ENCODE data around the gene TMCC1.
"Not testable (repeated sequence)": the region's sequence is repeated elsewhere in the genome, so short reads cannot be mapped to it uniquely, and the experiment has no call there.

Gene TMCC1

DNA sequence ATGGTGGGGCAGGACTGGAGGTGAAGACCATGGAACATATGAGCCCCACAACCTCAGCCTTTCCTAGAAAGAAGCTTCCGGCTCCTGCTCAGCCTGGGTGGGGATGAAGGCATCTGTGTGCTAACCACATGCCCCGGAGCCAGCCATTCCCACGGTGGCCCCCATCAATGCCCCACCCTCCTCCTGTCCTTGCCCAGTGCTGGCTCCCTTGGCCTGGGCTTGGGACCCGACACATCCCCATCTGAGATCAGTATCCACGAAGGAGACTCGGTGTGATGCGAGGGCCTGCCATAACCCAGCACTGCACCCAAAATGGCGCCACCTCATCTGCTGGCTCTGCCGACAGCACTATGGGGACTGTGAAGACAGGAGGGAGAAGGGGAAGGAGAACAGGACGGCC lies 270.6 kb downstream of the TMCC1 start:
- no peak for DNase-seq (ENCODE audit: low read depth in 3 of 3)

DNA sequence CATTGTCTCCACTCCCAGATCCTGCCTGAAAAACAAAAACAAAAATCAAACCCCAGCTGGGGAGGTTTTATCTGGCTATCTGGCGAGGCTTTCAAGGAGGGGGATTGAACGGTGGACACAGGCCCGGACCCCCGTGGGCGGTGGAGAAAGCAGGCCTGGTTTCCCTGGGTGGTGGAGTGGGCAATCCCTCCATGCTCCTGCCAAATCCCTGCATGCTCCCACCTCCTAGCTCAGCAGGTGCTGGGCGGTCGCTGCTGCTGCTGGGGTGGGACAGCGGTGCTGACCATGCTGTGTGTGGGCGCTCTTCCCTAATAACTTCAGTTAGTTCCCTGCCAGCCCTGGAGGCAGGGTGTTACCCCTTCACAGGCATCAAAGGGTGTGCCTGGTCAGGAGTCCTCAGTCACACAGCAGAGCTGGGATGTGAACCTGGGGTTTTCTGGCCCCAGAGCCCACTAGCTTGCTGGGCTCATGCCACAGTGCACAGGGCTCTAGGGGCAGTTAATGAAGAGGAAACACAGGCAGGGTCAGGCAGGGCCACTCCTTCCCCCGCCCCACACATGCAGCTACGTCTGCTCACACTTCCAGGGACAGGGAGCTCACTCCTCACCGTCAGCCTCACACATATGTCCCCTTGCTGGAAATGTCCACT lies 271.2 kb downstream of the TMCC1 start:
- DNase-seq (ENCODE audit: low read depth in 3 of 3), result no peak

DNA sequence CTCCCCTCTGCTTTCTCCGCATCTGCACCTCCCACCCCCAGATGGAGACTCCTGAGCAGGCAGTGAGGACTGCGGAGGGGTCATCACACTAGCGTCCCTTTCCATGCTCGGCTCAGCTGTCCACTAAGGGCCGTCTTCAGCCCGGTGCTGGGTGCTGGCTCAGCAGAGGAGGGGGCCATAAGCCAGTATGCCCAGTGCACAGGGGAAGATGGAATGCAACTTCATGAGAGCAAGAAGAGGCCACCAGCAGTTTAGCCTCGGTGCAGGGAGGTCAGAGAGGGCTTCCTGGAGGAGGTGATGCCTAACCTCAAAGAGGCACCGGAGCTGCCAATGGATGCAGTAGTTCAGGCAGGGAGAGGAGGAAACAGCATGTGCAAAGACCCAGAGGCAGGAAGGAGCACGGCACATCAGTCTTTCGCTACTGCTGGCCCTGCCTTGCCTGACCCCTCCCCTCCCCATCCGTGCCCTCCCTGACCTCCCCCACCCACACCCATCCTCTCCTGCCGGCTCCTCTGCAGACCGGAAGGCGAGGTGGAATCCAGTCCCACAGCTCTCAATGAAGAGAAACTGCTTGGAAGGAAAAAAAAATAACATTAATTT lies 271.8 kb downstream of the TMCC1 start:
- no peak for DNase-seq (ENCODE audit: low read depth in 3 of 3)

DNA sequence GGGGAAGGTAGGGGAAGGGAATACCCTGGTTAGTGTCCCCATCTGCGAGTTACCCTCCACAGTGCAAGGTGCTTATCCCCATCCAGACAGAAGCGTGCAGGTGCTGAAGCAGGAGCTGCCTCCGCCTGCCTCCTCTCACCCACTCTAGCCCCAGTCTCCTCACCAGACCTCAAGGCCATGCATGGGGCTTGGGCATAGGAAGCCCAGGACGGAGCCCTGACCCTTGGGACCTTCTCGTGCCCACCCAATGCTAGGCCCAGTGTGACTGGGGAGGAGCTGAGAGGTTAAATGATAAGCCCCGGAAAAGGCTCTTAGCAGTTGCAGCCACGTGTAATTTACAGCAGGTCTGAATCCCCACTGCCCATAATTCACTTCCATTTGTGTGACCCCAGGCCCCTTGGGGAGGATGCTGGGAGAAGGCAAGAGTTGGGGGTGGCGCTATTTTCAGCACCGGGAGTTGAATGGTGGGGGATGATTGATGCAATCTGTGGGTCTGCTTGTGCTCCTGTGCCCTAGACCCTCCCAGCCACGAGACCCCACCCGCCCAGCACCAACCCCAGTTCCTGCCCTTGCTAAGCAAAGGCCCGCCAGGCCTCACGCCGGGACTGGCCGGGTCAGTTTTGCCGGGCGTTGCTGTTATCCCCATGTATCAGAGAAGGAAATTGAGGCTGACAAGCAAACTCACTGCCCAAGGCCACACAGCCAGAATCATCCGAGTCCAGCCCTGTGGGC lies 272.5 kb downstream of the TMCC1 start:
- DNase-seq (ENCODE audit: low read depth in 3 of 3), result no peak

DNA sequence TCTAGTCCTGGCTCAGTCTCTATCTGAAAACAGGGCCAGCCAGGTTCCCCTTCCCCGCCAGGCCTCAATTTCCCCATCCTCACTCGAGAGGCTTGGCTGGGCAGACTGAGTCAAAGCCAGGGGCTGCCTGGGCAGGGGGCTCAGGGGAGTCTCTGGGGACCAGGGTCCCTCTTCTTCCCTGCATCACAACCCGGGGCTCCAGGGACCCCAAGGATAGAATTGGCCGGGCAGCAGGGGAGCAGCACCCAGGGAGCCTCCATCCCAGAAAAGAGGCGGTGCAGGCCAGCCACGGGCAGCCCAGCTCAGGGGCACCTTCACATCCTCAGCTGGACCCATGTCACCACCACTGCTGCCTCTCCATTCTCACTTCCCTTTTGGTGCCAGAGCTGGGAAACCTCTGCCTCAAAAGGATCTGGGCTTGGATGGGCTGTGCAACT lies 273.8 kb downstream of the TMCC1 start:
- no peak for DNase-seq (ENCODE audit: low read depth in 3 of 3)

DNA sequence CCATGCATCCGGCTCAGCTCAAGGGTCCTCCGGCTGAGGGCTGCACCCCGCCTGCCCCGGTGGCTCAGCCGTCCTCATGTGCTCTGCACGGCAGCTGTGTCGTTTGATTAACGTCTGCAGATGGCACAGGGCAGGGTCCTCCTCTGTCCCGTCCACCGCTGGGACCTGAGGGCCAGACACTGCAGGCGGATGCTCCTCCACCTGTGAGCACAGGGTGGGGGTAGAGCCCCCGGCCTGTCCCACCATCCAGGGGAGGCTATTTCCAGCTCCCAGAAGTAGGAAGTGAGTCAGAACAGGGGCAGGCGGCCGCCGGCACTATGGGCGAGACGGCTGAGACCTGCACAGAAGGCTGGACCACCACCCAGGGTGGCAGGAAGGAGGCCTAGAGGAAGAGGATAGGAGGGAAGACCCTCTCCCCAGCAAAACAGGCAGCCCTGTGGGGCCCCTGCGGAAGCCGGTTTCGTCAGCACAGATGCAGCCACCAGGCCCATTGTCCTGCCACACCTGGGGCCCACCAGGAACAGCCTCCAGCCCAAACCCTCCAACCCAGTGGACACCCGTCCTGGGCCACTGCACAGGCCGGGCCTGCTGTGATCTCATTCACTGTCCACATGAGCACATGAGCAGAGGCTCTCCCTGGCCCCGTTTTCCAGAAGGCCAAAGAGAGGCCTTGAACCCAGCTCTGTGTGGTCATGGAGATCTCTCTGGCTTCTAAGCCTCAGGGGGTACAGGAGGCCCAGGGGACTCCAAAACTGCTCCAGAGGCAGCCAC lies 274.4 kb downstream of the TMCC1 start:
- DNase-seq (ENCODE audit: low read depth in 3 of 3), result no peak

DNA sequence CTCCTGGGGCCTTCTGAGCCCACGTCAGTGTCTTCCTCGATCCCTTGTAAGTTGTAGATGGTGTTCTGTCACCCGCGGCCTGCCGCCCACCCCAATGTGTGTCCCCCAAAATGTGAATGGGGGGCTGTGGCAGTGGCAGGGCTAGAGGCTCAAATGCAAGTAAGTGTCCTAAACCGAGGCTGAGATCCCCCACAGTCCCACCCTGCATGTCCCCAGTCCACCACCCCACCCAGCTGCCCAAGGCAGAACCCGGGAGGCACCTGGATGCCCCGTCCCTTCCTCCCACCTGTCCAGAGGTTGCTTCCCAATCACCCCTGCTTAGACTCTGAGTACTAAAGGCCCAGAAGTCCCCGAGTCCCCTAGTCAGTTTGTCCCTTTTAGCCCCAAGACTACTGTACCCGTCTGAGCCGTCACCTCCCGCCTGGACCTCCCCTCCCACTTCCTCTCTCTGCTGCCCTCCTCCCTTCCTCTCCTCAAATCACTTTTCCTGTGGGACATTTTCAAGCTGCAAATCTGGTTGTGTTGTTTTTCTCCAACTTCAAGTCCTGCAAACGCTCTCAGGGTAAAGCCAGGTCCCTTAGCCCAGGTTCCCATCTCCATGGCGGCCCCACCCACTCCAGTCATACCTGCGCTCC lies 275.2 kb downstream of the TMCC1 start:
- no peak for DNase-seq (ENCODE audit: low read depth in 3 of 3)

DNA sequence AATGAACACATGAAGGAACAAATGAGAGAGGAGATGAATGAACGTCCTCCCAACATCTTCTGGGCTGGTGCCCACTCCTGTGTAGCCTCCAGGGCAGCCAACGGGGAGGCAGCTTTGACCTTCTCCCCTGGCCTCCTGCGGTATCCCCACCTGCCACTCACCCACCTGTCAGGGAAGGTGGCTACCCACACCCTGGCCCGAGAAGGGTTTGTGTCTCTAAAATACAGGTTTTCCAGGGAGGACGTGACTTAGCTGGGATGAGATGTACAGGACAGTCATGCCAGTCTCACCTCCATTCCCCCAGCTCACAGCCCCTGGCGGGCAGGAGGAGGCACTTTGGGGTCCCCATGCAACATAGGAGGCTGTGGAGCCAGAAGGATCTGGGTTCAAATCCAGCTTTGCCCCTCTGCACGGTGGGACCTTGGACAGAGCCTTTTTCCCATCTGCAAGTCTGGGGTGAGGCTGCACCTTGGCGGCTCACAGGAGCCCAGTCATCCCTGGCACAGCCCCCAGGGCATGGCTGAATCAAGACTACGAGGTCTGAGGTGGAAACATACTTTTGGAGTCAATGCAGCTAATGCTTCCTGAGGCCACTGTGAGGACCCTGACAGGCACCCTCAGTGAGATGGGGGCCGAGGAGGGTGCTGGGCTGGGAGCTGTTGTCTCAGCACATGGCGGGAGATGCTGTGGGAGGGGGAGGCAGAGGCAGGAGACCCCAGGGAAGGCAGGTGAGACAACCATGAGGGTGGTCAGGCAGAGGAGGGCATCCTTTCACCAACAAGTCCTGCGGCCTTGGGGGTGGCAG lies 275.9 kb downstream of the TMCC1 start:
- DNase-seq (ENCODE audit: low read depth in 3 of 3), result no peak

DNA sequence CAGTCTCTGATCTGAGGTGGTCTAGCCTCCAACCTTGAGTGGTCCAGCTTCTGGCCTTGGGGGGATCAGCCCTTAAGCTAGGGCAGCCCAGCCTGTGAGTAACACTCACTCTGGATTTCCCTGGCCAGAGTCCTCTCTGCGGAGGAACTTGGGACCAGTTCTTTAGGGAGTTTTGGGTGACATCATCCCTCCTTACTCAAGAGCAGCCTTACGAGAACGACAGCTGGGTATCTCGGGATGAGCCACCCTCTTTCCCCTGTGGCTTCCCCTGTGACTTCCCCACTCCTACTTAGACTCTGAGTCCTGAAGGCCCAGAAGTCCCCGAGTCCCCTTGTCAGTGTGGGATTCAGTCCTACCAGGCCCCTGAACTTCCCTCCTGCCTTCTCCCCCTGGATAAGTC lies 276.8 kb downstream of the TMCC1 start:
- no peak for DNase-seq (ENCODE audit: low read depth in 3 of 3)

DNA sequence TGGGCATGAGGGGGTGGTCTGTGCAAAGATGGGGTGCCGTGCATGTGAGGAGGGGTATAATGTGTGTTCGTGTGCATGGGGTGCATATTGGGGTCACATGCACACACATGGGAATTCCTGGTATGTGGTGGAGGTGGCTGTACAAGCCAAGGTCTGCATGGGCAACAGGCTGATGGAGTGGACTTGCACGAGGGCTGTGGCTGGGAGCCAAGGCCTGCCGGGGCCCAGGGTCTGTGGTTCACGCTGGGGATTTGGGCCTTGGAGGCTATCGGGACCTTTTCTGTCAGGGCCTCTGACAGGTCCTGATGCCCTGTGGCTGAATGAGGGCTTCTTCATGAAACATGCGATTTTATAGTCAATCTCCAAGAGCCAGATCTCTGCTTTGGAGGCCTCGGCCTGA lies 277.2 kb downstream of the TMCC1 start:
- no peak for DNase-seq (ENCODE audit: low read depth in 3 of 3)

DNA sequence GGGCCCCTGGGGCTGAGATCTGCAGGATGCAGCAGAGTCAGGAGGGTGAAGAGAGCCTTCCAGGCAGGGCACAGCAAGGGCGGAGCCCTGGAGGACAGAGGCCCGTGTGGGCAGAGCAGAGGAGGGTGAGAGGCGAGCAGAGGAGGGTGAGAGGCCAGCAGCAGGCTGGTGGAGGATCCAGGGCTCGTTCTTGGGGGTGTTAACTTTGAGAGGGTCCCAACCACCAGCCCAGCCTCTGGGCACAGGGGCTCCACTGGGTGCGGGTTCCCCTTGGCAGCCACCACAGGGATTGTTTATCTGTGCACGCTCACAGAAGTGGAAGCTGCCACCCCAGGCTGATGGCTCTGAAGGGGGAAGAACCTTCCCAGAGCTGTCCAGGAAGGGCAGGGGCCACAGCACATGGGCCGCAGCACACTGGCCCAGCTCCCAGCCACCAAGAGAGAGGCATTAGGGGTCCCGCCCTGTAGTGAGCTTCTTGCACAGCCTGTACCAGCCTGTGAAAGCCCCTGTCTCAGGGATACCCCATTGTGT lies 277.7 kb downstream of the TMCC1 start:
- no peak for DNase-seq (ENCODE audit: low read depth in 3 of 3)

DNA sequence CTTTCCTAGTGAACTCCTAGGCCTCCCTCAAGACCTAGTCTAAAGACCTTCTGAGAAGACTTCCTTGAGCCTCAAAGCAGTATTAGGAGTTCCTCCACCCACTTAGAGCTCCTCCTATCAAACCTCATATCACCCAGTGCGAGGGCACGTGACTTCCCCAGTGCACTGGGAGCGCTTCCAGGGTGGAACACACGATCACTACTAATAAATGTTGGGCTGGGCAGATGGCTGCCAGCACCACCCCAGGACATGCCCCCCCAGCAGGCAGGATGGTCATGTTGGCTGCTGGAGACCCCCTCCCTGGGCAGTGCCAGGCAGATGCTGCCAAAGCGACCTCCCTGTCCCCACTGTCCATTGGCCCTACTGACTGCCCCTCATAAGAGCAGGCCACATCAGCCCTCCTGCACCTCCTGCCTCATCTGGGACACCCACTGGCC lies 278.6 kb downstream of the TMCC1 start:
- no peak for DNase-seq (ENCODE audit: low read depth in 3 of 3)

DNA sequence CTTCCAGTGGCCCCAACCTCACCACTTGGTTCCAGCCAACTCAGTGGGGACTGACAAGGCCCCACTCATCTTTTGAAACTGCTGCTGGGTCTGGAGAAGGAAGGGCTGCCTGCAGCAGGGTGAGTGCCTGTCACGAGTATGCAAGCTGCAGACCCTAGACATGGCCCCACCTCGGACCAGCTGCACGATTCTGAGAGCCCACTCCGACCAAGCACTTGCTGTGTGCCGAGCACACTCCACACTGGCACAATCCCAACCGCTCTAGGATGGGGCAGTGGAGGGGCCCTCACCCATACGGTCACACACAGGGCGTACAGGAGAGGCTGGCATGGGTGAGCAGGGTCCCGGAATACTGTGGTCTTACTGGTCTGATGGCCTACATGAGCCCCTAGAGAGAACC lies 279.1 kb downstream of the TMCC1 start:
- no peak for DNase-seq (ENCODE audit: low read depth in 3 of 3)

DNA sequence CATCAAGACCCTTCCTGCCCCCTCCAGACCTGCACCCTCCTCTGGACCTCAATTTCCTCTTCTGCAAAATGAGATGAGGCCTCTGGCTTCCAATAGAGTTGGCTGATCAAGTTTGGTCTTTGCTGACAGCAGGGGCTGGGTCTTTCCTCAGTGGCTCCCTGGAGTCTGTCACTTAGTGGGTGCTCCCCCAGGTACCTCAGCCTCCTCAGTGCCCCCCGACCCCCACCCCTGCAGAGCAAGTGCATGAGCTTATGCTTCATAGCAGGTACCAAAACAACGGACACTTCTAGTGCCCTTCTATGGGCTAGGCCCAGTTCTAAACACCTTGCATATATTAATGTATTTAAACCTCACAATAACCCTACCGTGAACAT lies 280.2 kb downstream of the TMCC1 start:
- DNase-seq (ENCODE audit: low read depth in 3 of 3), result no peak

DNA sequence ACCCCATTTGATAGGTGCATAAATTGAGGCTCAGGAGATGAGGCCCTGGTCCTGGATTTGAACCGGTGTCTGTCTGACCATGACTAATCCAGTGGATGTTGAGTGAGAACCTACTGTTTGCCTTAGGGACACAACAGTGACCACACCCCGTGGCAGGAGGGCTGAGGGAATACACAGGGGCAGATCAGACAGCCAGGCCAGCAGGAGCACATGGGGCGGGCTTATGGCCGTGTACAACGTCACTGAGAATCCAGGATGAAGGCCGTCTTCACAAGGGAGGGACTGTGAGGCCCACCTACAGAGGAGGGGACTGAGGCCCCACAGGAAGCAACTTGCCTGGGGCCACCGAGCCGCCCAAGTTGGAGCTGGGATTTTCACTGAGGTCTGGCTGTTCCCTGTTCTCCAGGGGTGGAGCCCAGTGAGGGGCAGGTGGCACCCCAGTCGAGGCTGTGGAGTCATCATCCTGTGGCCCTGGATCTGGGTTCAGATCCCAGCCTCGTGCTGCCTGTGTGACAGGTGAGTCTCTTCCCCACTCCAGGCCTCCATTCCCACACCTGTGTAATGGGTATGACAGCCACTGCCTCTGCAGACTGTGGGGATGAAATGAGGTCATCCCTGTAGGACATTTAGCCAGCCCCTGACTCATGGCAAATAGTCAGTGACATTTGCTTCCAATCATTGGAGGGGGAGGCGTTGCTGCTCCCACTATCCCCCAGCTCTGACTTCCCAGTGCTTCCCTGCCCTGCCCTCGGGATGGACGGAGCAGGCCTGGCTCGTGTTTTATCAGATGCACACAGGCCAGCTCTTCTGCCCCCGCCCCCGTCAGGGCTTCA lies 280.8 kb downstream of the TMCC1 start:
- no peak for DNase-seq (ENCODE audit: low read depth in 3 of 3)

DNA sequence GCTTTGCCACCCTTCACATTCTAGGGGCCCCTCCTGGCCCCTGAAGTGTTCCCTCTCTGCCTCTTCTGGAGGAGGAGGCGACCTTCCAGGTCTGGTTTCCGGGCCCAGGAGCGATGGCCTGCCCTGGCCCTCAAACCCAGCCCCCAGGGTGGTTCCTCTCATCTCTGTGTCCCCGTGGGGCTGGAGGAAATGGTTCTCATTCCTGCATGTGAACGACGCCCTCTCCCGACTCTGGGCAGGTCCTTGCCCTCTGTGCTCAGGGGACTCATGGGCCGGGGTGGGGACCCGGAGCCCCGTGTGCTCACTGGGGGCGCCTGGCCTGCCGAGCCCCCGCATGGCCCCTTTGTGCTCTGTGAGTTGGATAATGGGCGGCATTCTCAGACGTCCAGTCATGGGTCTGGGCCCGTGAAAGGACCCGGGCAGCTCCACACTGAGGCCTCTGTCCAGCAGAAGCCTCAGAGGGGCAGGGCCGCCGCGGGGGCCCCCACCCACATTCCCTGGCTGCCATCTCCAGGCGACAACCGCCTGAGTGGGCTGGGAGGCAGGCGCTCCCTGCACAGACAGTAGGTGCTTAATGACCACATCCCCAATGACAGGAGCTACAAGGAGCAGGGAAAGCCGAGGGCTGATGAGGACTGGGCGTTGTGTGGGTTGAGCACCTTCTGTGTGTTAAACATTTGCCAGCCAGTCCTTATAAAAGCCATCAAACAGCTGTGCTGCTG lies 281.5 kb downstream of the TMCC1 start:
- DNase-seq (ENCODE audit: low read depth in 3 of 3), result no peak

DNA sequence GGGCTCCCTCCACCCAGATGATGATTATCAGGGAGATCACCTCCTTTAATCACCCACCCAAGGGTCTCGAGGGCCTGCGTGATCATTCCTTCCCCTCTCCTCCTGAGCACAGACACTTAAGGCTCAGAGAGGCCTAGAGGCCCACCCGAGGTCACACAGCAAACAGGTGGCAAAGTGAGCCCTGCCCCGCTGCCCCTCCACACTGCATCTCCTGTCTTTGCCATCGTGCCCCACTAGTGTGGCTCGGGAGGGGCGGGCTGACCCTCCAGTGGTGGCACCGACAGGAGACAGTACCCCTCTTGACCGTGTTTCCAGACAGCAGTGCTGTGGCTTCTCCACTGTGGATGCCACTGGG lies 282.1 kb downstream of the TMCC1 start:
- no peak for DNase-seq (ENCODE audit: low read depth in 3 of 3)

DNA sequence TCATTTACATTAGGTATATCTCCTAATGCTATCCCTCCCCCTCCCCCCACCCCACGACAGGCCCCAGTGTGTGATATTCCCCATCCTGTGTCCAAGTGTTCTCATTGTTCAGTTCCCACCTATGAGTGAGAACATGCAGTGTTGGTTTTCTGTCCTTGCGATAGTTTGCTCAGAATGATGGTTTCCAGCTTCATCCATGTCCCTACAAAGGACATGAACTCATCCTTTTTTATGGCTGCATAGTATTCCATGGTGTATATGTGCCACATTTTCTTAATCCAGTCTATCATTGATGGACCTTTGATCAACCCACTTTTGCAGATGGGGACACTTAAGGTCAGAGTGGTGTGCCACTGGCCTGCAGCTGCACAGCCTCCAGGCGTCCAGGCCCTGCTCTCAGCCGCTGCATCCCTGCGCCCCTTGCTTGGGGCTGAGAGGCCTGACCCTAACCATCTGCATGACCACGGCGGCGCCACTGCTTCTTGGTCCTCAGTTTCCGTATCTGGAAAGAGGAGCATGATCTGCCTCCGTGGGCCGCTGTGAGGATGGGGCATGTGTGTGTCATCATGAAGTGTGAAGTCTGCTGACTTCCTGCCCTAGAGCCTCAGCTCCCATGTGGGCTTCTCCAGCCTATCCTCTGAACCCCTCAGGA lies 282.6 kb downstream of the TMCC1 start:
- DNase-seq (ENCODE audit: low read depth in 3 of 3), result not testable (repeated sequence)

DNA sequence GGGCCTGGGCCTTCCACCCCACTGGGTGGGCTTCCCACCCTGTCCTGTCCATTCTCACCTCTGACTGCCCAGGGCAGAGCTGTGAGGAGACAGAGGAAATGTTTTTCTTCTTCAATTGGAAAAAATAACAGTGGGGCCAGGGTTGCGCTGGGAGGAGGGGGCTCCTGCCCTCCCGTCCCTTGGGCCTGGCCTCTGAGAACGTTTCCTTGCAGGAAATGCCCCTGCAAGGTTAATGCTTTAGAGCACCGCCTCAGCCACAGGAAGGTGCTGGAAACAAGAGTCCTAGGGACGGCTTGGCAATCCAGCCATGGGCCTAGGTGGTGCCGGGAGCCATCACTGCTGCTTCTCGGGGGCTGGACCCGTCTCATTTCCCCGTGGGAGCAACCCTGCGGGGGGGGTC lies 283.2 kb downstream of the TMCC1 start:
- DNase-seq (ENCODE audit: low read depth in 3 of 3), result no peak
